GM10847 (cell line): Measurements from ENCODE around the gene DHX30.

Source experiments
- POLR2A ChIP-seq: IDR thresholded peaks from 2 replicates; pipeline ENCODE4 v1.6.1; 2011; ENCODE audit not compliant: insufficient read length; ENCODE audit errors: extremely low read depth

The DHX30 gene

GRCh38 chr3:47856669-47857068, 53.7 kb downstream of the DHX30 start:
- TF ChIP-seq POLR2A = no peak

- TF ChIP-seq POLR2A = no peak
Measured at GRCh38 chr3:47857151-47857550, 54.2 kb downstream of the DHX30 start.

- TF ChIP-seq POLR2A = no peak
Measured at GRCh38 chr3:47859956-47860605, 57.1 kb downstream of the DHX30 start.

- TF ChIP-seq POLR2A = no peak
Measured at GRCh38 chr3:47863391-47864128, 60.6 kb downstream of the DHX30 start.

- no peak for TF ChIP-seq POLR2A
Measured at GRCh38 chr3:47865192-47865591, 62.3 kb downstream of the DHX30 start.

- TF ChIP-seq POLR2A = no peak
Measured at GRCh38 chr3:47867451-47868044, 64.6 kb downstream of the DHX30 start.

- no peak for TF ChIP-seq POLR2A
Measured at GRCh38 chr3:47868306-47868705, 65.4 kb downstream of the DHX30 start.

GRCh38 chr3:47870156-47870555, 67.2 kb downstream of the DHX30 start:
- no peak for TF ChIP-seq POLR2A

GRCh38 chr3:47870702-47871260, 67.8 kb downstream of the DHX30 start:
- no peak for TF ChIP-seq POLR2A

GRCh38 chr3:47871389-47871788, 68.5 kb downstream of the DHX30 start:
- no peak for TF ChIP-seq POLR2A

- TF ChIP-seq POLR2A = no peak
Measured at GRCh38 chr3:47872916-47873315, 70.0 kb downstream of the DHX30 start.

GRCh38 chr3:47874438-47874837, 71.5 kb downstream of the DHX30 start:
- TF ChIP-seq POLR2A = no peak

- TF ChIP-seq POLR2A = no peak
Measured at GRCh38 chr3:47874913-47875312, 72.0 kb downstream of the DHX30 start.

GRCh38 chr3:47877290-47877689, 74.4 kb downstream of the DHX30 start:
- no peak for TF ChIP-seq POLR2A

GRCh38 chr3:47877719-47878118, 74.8 kb downstream of the DHX30 start:
- TF ChIP-seq POLR2A = no peak

- no peak for TF ChIP-seq POLR2A
Measured at GRCh38 chr3:47882338-47882737, 79.4 kb downstream of the DHX30 start.
